C1 segment of cervical spinal cord (tissue), 14 donors: ENCODE measurements around the gene HCFC1.
A peak's percentile ranks its signal among the peaks of the same experiment; 100 is the strongest.
"Not testable (repeated sequence)": the region's sequence is repeated elsewhere in the genome, so short reads cannot be mapped to it uniquely, and the experiment has no call there.

ENCODE experiments used
- DNase-seq, 14 donors: peaks; one replicate each; lab custom pipeline; 2025; lab: John Stamatoyannopoulos, UW

Gene HCFC1

DNA sequence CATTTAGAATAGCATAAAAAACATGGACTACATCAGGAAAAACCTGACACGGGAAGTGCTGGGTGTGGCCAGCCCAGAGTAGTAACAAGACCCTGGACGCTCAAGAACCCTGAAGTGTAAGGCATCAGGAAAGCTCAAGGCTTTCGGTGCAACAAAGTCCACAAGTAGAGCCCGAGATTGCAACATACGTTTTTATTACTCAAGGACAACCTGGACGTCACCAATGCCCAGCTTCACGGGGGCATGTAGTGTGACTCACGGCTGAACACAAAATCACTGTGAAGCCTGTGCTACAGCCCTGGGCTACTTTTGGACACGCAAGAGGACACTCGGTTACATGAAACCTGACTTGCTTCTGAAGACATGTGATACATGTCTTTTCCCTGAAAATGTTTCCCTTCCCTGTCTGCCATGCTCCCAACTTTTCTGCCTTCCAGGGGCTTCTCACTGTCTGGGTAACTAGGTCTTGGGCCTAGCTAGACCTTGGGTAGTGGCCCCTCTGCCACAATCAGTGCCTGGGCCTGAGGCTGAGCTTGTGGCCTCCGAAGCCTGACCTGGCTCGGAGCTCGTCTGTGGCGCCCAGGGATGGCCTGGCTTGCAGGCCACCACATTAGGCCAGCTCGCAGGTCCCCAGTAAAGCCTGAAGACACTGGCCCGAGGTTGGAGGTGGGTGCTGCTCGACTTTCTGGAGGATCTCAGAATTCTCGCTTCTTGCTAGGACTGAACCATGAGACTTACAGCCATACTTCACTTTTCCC lies 38.9 kb upstream of the HCFC1 start:
- DNase-seq: no peak

DNA sequence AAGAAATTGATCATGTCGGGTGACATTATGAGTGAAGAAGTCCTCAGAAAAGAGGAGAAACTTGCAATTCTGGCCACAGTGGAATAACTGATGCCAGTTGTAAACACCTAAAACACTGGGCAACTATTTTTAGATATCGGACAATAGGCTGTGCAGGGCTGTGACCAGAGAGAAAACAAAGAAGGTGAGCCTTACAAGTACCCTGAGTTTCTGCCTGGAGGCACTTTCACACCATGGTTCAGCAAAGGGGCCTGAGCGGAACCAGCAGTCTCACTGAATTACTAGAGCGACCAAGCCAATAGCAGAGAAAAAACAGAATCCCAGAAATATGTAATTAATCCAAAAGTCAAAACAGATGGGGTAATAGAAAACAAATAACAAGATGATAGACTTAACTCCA lies 36.9 kb upstream of the HCFC1 start:
- no peak for DNase-seq

DNA sequence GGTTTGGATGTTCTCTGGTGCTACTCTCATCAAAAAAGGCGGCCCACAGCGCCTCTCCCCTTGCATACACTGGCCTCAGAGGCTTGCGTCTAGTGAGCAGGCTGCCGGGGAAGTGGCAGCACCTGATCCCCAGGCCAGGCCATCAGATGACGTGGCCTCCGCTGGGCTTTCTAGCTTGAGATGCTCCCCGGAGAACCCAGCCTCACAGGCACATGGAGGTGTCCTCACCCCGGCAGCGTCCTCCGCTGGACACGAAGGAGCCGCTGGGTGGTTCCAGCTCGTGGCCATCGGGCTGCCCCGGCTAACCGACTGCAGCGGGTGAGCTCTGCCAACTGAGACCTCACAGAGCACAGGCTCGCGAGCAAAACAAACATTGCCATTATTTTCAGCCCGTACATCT lies 35.3 kb upstream of the HCFC1 start:
- DNase-seq: peak in 1 of 14 donors; percentile 4

DNA sequence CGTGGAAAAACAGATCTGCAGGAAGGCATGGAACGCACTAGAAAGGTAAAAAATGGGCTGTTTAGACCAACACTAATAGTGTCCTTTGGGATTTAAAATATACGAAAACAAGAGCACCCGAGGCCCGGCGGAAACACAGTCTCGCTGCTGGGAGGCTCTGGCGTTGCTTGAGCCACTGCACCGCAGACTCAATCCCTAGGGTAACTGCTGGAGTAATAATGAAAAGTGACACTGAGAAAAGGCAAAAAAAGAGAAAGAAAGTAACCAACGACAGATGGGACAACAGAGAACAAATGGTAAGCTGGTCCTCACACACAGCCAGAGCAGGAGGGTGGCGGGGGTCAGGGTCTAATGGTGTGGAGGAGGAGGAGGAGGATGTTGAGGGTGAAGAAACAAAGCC lies 32.7 kb upstream of the HCFC1 start:
- no peak for DNase-seq

DNA sequence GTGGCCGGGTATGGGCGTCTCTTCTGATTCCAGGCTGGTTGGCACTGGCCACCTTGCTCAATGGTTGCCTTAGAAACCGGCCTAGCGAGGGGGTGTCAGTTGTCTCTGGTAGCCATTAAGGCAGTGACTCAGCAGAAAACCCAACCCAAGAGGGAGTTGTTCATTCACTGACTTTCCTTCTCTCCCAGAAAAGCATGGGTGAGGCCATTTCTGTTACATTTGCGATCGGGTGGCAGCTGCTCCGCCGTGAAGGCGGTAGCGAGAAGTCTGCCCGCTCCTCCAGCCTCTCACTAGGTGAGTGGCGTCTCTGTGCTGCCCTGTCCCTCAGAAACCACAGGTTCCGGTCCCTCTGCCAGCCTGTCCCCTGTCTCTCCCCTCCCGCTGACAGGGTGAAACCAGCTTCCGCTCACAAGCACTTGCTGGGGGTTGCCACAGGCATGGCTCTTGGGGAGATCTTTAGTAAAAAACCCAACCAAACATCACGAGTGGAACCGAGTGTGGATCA lies 30.6 kb upstream of the HCFC1 start:
- DNase-seq: peak in 4 of 14 donors; percentile 24 to 49 (median 36)

DNA sequence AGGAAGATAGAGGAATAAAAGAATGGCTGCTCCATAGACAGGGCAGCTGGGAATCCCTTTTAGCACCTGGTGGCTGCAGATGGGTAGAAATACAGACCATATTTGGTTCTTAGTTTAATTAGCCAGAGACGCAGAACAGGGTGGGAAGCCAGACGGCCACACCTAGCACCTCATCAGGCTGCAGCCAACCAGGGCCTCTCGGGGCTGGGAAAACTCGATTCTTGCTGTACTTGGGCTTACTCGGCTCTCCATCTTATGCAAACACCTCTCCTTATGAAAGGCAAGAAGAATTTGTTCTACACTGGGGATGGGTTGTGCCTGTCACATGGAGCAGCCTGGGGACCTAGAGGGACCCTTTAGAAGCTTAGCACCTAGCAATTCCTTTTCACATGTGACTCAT lies 28.4 kb upstream of the HCFC1 start:
- no peak for DNase-seq

DNA sequence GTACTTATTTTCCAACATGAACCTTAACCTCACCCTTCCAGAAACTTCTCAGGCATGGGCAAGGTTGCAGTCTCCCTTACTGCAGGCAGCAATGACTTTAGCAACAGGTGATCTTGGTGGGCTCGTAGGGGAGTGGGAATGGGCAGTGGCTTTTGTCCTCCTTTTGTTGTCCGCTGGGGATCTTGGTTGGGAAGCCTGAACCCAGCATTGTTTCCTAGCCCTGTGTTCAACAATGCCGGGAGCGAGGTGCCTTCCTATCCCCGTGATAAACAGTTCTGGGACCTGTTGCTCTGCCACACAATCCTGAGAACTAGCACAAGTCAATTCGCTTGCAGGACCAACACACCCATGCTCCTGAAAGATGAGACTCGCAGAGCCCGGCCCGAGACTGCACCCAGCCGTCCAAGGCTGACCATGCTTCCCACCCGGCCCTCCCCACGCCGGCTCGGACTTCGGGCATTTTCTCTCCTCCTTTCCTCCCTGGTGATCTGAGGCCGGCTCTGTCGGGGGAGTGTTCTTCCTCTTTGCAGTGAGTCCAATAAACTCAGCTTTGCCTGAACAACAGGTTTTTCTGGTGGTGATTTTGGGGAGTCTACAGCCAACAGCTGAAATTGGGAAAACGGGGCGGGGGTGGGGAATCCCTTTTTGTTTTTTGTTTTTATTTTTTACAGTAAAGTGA lies 27.9 kb upstream of the HCFC1 start:
- no peak for DNase-seq

DNA sequence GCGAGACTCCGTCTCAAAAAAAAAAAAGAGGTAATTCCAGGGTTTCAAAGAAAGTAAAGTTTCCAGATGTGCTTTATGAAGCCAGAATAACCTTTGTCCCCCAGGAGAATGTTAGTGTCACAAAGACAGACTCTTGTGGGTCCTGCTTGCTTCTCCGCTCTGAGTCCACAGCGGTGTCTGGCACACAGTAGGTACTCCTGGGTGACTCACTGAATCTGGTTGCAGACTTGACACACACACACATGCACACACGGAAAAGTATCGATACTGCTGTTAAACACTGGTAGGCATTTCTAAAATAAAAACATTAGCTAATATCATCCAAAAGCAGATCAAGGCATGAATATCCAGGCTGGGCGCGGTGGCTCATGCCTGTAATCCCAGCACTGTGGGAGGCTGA lies 23.9 kb upstream of the HCFC1 start:
- DNase-seq: no peak

DNA sequence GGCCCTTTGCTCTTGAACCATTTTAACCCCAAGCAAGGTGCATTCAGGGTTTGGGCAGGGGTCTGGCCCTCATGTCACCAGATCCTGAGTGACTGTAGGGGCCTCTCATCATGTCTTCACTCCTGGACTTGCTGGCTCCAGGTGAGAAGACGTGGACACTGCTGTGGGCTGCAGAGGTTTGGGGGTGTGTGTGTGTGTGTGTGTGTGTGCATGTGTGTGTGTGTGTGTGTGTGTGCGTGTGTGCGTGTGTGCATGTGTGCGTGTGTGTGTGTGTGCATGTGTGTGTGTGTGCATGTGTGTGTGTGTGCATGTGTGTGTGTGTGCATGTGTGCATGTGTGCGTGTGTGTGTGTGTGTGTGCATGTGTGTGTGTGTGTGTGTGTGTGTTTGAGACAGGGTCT lies 22.8 kb upstream of the HCFC1 start:
- DNase-seq: not testable (repeated sequence)

DNA sequence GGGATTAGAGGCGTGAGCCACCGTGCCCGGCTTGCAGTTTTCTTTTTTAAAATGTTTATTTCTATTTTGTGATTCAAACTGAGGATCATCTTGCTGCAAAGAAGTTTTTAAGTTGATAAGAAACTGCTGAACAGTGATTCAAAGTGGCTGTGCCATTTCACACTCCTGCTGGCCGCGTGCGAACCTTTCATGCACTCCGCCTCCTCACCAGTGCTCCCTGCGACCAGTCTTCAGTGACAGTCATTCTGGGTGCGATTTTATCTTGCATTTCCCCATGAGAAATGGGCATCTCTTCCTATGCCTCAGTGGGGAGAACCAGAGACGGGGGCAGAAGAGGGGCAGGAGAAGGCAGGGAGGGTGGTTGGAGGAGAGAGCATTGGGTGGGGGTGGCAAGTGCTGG lies 22.4 kb upstream of the HCFC1 start:
- DNase-seq: no peak

DNA sequence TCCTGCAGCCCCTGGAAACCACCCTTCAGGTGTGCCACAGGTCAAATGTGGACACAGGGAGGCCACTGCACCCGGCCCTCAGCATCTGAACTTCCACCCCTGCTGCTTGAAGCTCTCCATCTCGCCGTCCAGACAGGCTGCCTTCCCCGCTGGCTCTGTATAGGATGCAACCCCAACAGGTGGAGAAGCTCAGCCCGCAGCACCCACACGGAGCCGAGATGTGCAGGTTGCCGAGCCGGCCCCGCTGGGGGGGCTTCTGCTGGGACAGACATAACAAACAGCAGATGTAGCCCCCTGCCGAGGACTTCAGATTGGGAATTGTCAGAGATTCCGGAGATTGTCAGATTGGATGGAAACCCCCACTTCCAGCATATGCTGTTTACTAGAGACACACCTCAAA lies 21.5 kb upstream of the HCFC1 start:
- DNase-seq: peak in 1 of 14 donors; percentile 23

DNA sequence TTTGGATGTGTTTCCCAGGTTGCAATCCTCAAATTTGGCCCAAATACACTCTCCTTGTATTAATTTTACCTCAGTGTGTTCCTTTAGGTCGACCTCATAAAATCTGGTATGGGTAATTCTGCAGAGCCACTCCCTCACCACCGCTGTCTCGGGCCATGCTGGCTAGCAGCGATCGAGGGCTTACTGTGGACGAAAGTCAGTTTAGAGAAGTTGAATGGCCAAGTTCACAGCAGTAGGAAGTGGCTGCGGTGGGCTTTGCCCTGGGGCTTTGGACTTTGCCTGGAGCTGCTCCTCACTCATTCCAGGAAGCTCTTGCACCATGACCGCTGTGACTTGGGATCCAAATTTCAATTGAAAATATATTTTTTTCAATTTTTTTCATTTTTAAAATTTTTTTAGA lies 20.6 kb upstream of the HCFC1 start:
- DNase-seq: no peak

DNA sequence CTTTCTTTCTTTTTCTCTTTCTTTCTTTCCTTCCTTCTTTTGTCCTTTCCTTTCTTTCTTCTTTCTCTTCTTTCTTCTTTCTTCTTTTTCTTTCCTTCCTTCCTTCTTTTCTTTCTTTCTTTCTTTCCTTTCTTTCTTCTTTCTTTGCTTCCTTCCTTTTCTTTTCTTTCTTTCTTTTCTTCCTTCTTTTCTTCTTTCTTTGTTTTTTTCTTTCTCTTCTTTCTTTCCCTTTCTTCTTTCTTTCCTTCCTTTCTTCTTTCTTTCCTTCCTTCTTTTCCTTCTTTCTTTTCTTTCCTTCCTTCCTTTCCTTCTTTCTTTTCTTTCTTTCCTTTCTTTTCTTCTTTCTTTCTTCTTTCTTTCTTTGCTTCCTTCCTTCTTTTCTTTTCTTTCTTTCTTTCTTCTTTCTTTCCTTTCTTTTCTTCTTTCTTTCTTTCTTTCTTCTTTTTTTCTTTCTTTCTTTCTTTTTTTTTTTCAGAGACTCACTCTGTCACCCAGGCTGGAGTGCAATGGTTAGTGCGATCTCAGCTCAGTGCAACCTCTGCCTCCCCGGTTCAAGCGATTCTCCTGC lies 19.5 kb upstream of the HCFC1 start:
- no peak for DNase-seq

DNA sequence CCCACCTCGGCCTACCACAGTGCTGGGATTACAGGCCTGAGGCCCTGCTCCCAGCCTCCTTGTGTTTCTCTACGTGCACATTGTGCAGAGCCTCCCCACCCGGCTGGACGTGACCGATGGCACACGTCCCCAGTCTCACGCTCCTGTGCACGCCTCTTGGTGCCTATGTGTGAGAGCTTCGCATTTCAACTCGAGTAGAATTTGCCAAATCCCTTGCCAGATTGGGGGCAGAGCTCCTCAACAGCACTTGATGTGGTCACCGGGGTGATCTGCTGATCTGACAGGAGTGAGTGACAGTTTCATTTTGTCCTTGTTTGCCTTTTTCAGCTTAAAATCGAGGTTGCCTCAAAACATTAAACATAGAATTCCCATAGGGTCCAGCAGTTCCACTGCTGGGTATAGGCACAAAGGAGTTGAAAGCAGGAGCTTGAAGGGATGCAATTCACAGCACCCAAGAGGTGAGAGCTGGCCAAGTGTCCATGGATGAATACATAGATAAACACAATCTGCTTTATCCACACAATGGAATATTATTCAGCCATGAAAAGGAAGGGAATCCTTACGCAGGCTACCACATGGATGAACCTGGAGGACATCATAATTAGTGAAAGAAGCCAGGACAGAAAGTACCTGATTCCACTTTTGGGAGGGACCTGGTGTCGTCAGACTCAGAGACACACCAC lies 18.5 kb upstream of the HCFC1 start:
- no peak for DNase-seq

DNA sequence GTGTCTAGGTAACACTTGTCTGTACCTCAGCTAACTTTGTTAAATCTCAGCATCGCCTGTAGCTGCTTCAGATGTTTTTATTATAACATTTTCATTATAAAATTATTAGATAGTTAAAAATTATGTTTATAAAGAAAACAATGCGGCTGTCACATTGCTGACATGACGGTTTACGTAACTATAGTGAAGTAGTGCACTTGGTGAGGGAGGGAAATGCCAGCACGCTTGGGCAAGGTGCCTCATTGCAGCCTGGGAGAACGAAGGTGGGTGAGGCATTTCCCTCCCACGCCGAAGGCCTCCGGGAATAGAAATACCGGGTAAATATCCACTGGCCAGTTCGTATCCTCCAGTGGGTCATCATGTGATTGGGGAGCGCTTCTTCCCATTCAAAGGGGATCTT lies 16.9 kb upstream of the HCFC1 start:
- DNase-seq: no peak

DNA sequence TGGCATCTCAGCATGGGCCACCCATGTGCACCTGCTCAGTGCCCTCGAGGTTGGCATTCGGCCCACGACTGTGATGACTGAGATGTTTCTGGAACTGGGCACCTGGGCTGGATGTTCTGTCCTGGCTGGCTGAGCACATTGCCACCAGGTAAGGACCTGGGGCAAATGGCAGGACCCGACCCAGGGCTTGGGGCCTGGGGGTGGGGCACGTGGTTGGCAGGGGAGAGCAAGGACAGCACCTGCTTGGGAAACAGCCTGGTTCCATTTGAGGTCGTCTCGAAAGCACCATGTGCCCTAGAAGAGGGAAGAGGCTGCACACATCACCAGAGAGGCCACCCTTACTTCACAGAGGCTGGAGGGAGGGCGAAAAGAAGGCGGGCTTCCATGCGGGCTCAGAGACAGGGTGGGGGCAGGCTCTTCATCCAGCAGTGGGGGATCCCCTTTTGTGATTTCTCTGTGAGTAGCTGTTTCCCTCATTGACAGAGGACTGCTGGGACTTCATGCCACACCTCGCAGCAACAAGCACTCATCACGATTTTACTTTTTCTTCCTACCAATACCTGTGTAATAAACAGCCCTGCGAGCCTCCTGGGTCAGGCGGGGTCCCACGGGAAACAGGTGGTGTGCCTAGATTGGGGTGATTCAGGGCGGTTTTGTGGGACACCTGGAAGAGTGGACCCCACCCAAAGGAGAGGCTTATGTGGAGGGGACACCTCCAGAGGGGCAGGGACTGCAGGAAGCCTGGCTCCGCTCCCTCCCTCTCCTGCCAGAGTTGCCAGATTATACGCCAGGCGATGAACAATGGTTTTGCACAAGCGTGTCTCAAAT lies 12.9 kb upstream of the HCFC1 start:
- DNase-seq: peak in 1 of 14 donors; percentile 61

DNA sequence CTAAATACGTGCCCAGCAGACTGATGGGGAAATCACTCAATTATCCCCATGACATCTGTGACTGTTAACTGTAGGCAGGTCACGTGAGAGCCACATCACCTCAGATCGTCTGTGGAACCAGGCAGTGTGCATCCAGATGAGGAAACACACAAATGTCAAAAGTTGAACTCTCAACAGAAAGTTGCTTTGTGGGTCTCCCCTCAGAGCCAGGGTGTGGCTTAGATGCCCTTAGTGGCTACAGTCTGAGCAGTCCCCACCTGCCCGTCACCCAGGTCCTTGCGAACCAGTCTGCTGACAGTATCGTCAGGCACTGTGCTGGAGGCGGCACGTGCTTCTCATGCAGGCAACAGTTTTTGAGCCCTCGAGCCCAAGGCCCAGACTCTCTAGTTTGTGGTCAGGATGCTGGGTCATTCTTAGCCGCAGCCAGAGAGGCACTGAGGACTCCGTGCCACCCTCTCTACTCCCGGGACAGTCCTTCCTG lies 11.7 kb upstream of the HCFC1 start:
- no peak for DNase-seq

DNA sequence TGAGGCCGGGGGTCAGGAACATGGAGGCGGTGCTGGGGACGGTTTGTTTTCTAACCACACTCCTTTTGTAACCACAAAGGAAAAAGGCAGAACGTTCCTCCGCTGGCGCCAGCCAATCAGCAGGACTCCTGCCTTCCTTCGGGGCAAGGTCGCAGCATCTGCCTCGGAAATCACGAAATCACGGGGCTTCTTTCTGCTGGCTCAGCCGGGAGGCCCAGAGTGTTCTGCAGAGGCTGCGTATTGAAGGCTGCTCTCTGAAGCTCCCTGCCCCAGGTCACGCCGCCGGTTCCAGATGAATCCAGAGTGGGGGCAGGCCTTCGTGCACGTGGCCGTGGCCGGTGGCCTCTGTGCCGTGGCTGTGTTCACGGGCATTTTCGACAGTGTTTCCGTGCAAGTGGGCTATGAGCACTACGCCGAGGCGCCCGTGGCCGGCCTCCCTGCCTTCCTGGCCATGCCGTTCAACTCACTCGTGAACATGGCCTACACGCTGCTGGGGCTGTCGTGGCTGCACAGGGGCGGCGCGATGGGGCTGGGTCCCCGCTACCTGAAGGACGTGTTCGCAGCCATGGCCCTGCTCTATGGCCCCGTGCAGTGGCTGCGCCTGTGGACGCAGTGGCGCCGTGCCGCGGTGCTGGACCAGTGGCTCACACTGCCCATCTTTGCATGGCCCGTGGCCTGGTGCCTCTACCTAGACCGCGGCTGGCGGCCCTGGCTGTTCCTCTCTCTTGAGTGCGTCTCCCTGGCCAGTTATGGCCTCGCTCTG lies 10.3 kb upstream of the HCFC1 start:
- peak in 1 of 14 donors; percentile 22 for DNase-seq

DNA sequence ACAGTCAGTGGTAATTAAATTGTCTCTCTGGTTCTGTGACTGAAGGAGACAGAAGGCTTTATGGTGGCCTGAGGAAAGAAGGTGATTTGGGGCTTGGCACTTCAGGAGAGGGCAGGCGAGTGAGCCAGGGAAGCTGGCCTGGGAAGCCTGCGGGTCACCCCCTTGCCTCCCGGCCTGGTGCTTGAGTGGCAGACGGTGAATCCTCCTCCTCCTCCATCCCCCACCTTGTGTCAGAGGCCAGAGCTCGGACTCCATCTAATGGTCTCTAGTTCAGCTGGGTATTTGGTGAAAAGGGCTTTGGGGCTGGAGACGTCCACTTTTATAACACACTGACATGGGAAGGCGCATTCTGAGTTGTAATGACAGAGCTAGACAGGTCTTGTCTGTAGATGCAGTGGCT lies 9.6 kb upstream of the HCFC1 start:
- no peak for DNase-seq

DNA sequence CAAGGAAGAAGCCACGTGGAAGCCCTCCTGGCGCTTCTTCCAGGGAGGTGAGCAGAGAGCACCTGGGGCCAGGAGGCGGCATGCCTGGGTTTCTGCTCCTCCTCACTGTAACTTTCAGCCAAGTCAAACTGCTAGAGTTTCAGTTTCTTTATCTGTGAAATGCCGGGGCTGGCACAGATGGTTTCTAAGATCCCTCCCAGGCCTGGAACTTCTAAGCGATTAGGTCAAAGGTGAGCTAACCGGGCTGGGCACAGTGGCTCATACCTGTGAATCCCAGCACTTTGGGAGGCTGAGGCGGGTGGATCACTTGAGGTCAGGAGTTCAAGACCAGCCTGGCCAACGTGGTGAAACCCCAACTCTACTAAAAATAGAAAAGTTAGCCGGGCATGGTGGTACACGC lies 8.8 kb upstream of the HCFC1 start:
- not testable (repeated sequence) for DNase-seq
